ENCODE results near the gene SUCNR1.
A peak's percentile ranks its signal among the peaks of the same experiment; 100 is the strongest.

The SUCNR1 gene

DNA sequence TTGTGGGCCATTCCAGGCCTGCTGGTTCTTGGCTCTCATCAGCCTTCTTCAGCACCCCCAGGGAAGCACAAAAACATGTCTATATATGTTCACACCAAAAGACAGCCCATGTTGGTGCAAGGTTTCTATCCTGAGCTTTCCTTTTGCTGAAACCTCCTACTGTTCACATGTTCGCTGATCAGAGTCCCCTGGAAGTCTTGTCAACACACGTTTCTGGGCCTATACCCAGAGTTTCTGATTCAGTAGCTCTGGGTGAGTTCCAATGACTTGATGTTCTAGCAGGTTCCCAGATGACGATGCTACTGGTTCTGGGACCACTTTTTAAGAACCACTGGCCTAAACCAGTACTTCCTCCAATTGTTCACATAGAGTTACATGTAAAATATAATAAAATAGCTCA, 46.0 kb downstream of the SUCNR1 start (continued):
- TF ChIP-seq TOX (CRISPR knock-in tag; IDR thresholded peaks at IDR 0.05; ENCODE audit: borderline replicate concordance) = no peak
- no peak for TF ChIP-seq ESRRG (CRISPR knock-in tag; IDR thresholded peaks at IDR 0.05)
- no peak for TF ChIP-seq BACH2 (CRISPR knock-in tag; IDR thresholded peaks at IDR 0.05; ENCODE audit: borderline replicate concordance)
- no peak for TF ChIP-seq ZNF565 (CRISPR knock-in tag; conservative IDR thresholded peaks at IDR 0.05; ENCODE audit: low read depth)
- TF ChIP-seq RARB (CRISPR knock-in tag; IDR thresholded peaks at IDR 0.05) = no peak
- no peak for TF ChIP-seq ZFP3 (CRISPR knock-in tag; IDR thresholded peaks at IDR 0.05)
- TF ChIP-seq ARNTL (CRISPR knock-in tag; IDR thresholded peaks at IDR 0.05; ENCODE audit: borderline replicate concordance, low read depth) = no peak
- no peak for TF ChIP-seq SNAI2 (CRISPR knock-in tag; IDR thresholded peaks at IDR 0.05)

GRCh38 chr3:151923901-151924300, 50.5 kb downstream of the SUCNR1 start:
- peak; percentile 72 for ATAC-seq
- TF ChIP-seq ZNF565 (CRISPR knock-in tag; conservative IDR thresholded peaks at IDR 0.05; ENCODE audit: low read depth) = no peak
- TF ChIP-seq PATZ1 (CRISPR knock-in tag; IDR thresholded peaks at IDR 0.05; ENCODE audit: borderline replicate concordance) = no peak
- peak; percentile 56; the same call in 1 of the 2 replicates for TF ChIP-seq TOX (CRISPR knock-in tag; IDR thresholded peaks at IDR 0.05; ENCODE audit: borderline replicate concordance)

DNA sequence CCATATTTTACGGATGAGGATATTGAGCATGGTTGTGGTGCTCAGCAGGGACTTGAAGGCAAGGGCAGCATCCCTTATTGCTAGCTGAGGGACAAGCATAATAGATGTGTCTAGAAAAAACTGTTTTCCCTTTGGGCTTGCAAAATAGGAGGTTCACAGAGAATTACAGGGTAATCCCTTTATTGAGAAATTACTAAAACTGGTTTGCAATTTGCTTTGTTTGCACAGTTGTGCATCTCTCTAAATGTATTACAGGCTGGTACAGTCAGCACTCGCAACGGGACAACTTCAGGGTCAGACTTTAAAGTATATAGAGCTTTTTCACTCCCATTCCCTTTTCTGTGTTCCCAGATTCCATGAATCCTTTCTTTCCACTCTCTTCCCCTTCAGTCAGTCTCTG, 51.3 kb downstream of the SUCNR1 start:
- ATAC-seq = no peak

More for the DNA sequence above, 51.3 kb downstream of the SUCNR1 start:
- TF ChIP-seq TOX (CRISPR knock-in tag; IDR thresholded peaks at IDR 0.05; ENCODE audit: borderline replicate concordance) (no peak), GLIS3 (CRISPR knock-in tag; IDR thresholded peaks at IDR 0.05) (no peak), ZFP30 (CRISPR knock-in tag; IDR thresholded peaks at IDR 0.05) (no peak), TCF4 (CRISPR knock-in tag; IDR thresholded peaks at IDR 0.05; ENCODE audit: borderline replicate concordance) (no peak), SNAI2 (CRISPR knock-in tag; IDR thresholded peaks at IDR 0.05) (no peak), OSR1 (CRISPR knock-in tag; IDR thresholded peaks at IDR 0.05) (no peak), ZC3H10 (CRISPR knock-in tag; IDR thresholded peaks at IDR 0.05) (no peak), CSDC2 (CRISPR knock-in tag; IDR thresholded peaks at IDR 0.05) (no peak), RARB (CRISPR knock-in tag; IDR thresholded peaks at IDR 0.05) (no peak), ARNTL (CRISPR knock-in tag; IDR thresholded peaks at IDR 0.05; ENCODE audit: borderline replicate concordance, low read depth) (no peak), PPARA (CRISPR knock-in tag; IDR thresholded peaks at IDR 0.05; ENCODE audit: borderline replicate concordance) (no peak), ZFP3 (CRISPR knock-in tag; IDR thresholded peaks at IDR 0.05) (no peak), PATZ1 (CRISPR knock-in tag; IDR thresholded peaks at IDR 0.05; ENCODE audit: borderline replicate concordance) (no peak), BACH2 (CRISPR knock-in tag; IDR thresholded peaks at IDR 0.05; ENCODE audit: borderline replicate concordance) (no peak), ZNF565 (CRISPR knock-in tag; conservative IDR thresholded peaks at IDR 0.05; ENCODE audit: low read depth) (no peak), POU6F1 (CRISPR knock-in tag; IDR thresholded peaks at IDR 0.05; ENCODE audit: borderline replicate concordance, low read depth) (no peak), ISL1 (CRISPR knock-in tag; IDR thresholded peaks at IDR 0.05) (no peak), ZNF70 (CRISPR knock-in tag; IDR thresholded peaks at IDR 0.05) (no peak)
- TF ChIP-seq, protein P1, sequence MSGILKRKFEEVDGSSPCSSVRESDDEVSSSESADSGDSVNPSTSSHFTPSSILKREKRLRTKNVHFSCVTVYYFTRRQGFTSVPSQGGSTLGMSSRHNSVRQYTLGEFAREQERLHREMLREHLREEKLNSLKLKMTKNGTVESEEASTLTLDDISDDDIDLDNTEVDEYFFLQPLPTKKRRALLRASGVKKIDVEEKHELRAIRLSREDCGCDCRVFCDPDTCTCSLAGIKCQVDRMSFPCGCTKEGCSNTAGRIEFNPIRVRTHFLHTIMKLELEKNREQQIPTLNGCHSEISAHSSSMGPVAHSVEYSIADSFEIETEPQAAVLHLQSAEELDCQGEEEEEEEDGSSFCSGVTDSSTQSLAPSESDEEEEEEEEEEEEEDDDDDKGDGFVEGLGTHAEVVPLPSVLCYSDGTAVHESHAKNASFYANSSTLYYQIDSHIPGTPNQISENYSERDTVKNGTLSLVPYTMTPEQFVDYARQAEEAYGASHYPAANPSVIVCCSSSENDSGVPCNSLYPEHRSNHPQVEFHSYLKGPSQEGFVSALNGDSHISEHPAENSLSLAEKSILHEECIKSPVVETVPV (CRISPR knock-in tag; IDR thresholded peaks at IDR 0.05) = no peak
- TF ChIP-seq, protein P2, sequence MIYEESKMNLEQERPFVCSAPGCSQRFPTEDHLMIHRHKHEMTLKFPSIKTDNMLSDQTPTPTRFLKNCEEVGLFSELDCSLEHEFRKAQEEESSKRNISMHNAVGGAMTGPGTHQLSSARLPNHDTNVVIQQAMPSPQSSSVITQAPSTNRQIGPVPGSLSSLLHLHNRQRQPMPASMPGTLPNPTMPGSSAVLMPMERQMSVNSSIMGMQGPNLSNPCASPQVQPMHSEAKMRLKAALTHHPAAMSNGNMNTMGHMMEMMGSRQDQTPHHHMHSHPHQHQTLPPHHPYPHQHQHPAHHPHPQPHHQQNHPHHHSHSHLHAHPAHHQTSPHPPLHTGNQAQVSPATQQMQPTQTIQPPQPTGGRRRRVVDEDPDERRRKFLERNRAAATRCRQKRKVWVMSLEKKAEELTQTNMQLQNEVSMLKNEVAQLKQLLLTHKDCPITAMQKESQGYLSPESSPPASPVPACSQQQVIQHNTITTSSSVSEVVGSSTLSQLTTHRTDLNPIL (CRISPR knock-in tag; IDR thresholded peaks at IDR 0.05; ENCODE audit: low read depth) = no peak
